WTC11 (cell line): ENCODE measurements around the gene ZNF311.

Experiments
- ATF6 ChIP-seq: sonication (generic); formaldehyde crosslinking; IDR thresholded peaks from 2 replicates; pipeline ENCODE4 v1.8.1; 2023; ENCODE audit warnings: mild to moderate bottlenecking, missing genetic modification reagents
- CREB1 ChIP-seq: sonication (generic); formaldehyde crosslinking; IDR thresholded peaks from 2 replicates; pipeline ENCODE4 v1.8.0; 2023; ENCODE audit warnings: mild to moderate bottlenecking, missing genetic modification reagents
- CREM ChIP-seq: sonication (generic); formaldehyde crosslinking; IDR thresholded peaks from 2 replicates; pipeline ENCODE4 v1.8.1; 2022; ENCODE audit warnings: mild to moderate bottlenecking, missing genetic modification reagents, moderate library complexity
- CTCF ChIP-seq: fragments of 200-600 bp; IDR thresholded peaks from 2 replicates; pipeline ENCODE4 v1.8.0; 2022; ENCODE audit warnings: antibody characterized with exemption
- IRF1 ChIP-seq: sonication (generic); formaldehyde crosslinking; IDR thresholded peaks from 2 replicates; pipeline ENCODE4 v1.8.0; 2023; ENCODE audit warnings: missing genetic modification reagents
- JAZF1 ChIP-seq: fragments of 250-450 bp; sonication (Bioruptor Pico); IDR thresholded peaks from 2 replicates; pipeline ENCODE4 v1.9.0; 2021; ENCODE audit warnings: moderate library complexity, mild to moderate bottlenecking, inconsistent platforms
- MAX ChIP-seq: sonication (generic); formaldehyde crosslinking; IDR thresholded peaks from 2 replicates; pipeline ENCODE4 v1.8.0; 2022; ENCODE audit warnings: mild to moderate bottlenecking, missing genetic modification reagents
- MXD4 ChIP-seq: fragments of 250-450 bp; sonication (Bioruptor Pico); IDR thresholded peaks from 2 replicates; pipeline ENCODE4 v1.8.0; 2021; ENCODE audit warnings: mild to moderate bottlenecking, moderate library complexity, borderline replicate concordance
- NFE2L1 ChIP-seq: sonication (generic); formaldehyde crosslinking; IDR thresholded peaks from 2 replicates; pipeline ENCODE4 v1.8.1; 2023; ENCODE audit warnings: missing genetic modification reagents
- NFYB ChIP-seq: sonication (generic); formaldehyde crosslinking; conservative IDR thresholded peaks from 2 replicates; pipeline ENCODE4 v1.8.0; 2022; ENCODE audit warnings: low read depth, missing genetic modification reagents
- NR2C2 ChIP-seq: sonication (generic); formaldehyde crosslinking; IDR thresholded peaks from 2 replicates; pipeline ENCODE4 v1.8.0; 2022; ENCODE audit warnings: mild to moderate bottlenecking, missing genetic modification reagents
- NR3C1 ChIP-seq: sonication (generic); formaldehyde crosslinking; conservative IDR thresholded peaks from 2 replicates; pipeline ENCODE4 v1.8.1; 2023; ENCODE audit warnings: low read depth, mild to moderate bottlenecking, missing genetic modification reagents
- SMAD3 ChIP-seq: sonication (generic); formaldehyde crosslinking; IDR thresholded peaks from 2 replicates; pipeline ENCODE4 v1.8.0; 2022; ENCODE audit warnings: missing genetic modification reagents, mild to moderate bottlenecking, borderline replicate concordance
- ZNF121 ChIP-seq: sonication (generic); formaldehyde crosslinking; IDR thresholded peaks from 2 replicates; pipeline ENCODE4 v1.8.0; 2023; ENCODE audit warnings: missing genetic modification reagents

GRCh38 chr6:28953039-28953584, 52.0 kb downstream of the ZNF311 start:
- TF ChIP-seq NFYB (no peak), CTCF (no peak), NR2C2 (CRISPR knock-in tag) (no peak), IRF1 (CRISPR knock-in tag) (no peak), CREB1 (CRISPR knock-in tag) (no peak), ZNF121 (CRISPR knock-in tag) (no peak), CREM (CRISPR knock-in tag) (no peak), MXD4 (CRISPR knock-in tag) (no peak), SMAD3 (no peak), NR3C1 (no peak), MAX (CRISPR knock-in tag) (no peak), ATF6 (CRISPR knock-in tag) (no peak), JAZF1 (CRISPR knock-in tag) (no peak), NFE2L1 (CRISPR knock-in tag) (no peak)
